H9 (cell line): Measurements from ENCODE around the gene RNU6-1. TPM values are rescaled to one million over a fixed set of nuclear protein-coding genes. Genes with fewer than 3 reads are reported as not detected.

Experiments used
- DNase-seq: peaks from one replicate; pipeline ENCODE4 v3.0.0-alpha.2; 2017
- H2AFZ ChIP-seq: one replicate; pipeline ENCODE4 v1.6.1; 2013; ENCODE audit warnings: mild to moderate bottlenecking, low read length, control low read depth, moderate library complexity
- H2AK5ac ChIP-seq: 2 replicates; pipeline ENCODE4 v1.6.1; 2013; ENCODE audit warnings: low read length, control low read depth, mixed read lengths; ENCODE audit not compliant: insufficient read length
- H2BK120ac ChIP-seq: one replicate; pipeline ENCODE4 v1.6.1; 2013; ENCODE audit warnings: low read depth, mild to moderate bottlenecking, low read length, control low read depth, inconsistent platforms; ENCODE audit not compliant: poor library complexity, severe bottlenecking
- H2BK12ac ChIP-seq: 2 replicates; pipeline ENCODE4 v1.6.1; 2013; ENCODE audit warnings: low read length, control low read depth, mixed read lengths, low read depth; ENCODE audit not compliant: insufficient read length
- H2BK15ac ChIP-seq: 2 replicates; pipeline ENCODE4 v1.6.1; 2013; ENCODE audit warnings: low read depth, low read length, control low read depth
- H2BK20ac ChIP-seq: one replicate; pipeline ENCODE4 v1.6.1; 2013; ENCODE audit warnings: low read depth, mild to moderate bottlenecking, low read length, control low read depth, inconsistent platforms; ENCODE audit not compliant: poor library complexity, severe bottlenecking
- H2BK5ac ChIP-seq: 2 replicates; pipeline ENCODE4 v1.6.1; 2013; ENCODE audit warnings: low read length, control low read depth, mixed read lengths; ENCODE audit not compliant: insufficient read length
- H3K14ac ChIP-seq: 2 replicates; pipeline ENCODE4 v1.6.1; 2013; ENCODE audit warnings: low read length, control low read depth; ENCODE audit not compliant: insufficient read depth
- H3K18ac ChIP-seq: 2 replicates; pipeline ENCODE4 v1.6.1; 2013; ENCODE audit warnings: low read depth, mild to moderate bottlenecking, mixed read lengths, low read length, control low read depth; ENCODE audit not compliant: insufficient read length
- H3K23ac ChIP-seq: 2 replicates; pipeline ENCODE4 v1.6.1; 2013; ENCODE audit warnings: low read length, control low read depth, mixed read lengths, low read depth; ENCODE audit not compliant: insufficient read length
- H3K23me2 ChIP-seq: 2 replicates; pipeline ENCODE4 v1.6.1; 2013; ENCODE audit warnings: low read depth, mild to moderate bottlenecking, mixed read lengths, low read length, control low read depth; ENCODE audit not compliant: insufficient read length, poor library complexity, severe bottlenecking
- H3K27ac ChIP-seq: 2 replicates; pipeline ENCODE4 v1.5.1; 2013; ENCODE audit warnings: low read length, control low read depth, mixed read lengths, low read depth; ENCODE audit not compliant: insufficient read length
- H3K27me3 ChIP-seq: 2 replicates; pipeline ENCODE4 v1.6.1; 2013; ENCODE audit warnings: low read length, control low read depth, inconsistent platforms; ENCODE audit not compliant: insufficient read depth
- H3K4ac ChIP-seq: 2 replicates; pipeline ENCODE4 v1.6.1; 2013; ENCODE audit warnings: low read depth, mild to moderate bottlenecking, control low read depth, inconsistent platforms, low read length, moderate library complexity
- H3K4me1 ChIP-seq: 2 replicates; pipeline ENCODE4 v1.6.1; 2013; ENCODE audit warnings: low read length, control low read depth, inconsistent platforms; ENCODE audit not compliant: insufficient read depth
- H3K4me2 ChIP-seq: 2 replicates; pipeline ENCODE4 v1.6.1; 2013; ENCODE audit warnings: low read length, control low read depth, mixed read lengths; ENCODE audit not compliant: insufficient read length, insufficient read depth
- H3K56ac ChIP-seq: 2 replicates; pipeline ENCODE4 v1.6.1; 2013; ENCODE audit warnings: low read depth, mild to moderate bottlenecking, mixed read lengths, low read length, control low read depth; ENCODE audit not compliant: insufficient read length
- H3K79me1 ChIP-seq: 2 replicates; pipeline ENCODE4 v1.6.1; 2013; ENCODE audit warnings: low read depth, mild to moderate bottlenecking, moderate library complexity, low read length, control low read depth, inconsistent platforms; ENCODE audit not compliant: insufficient read depth, poor library complexity, severe bottlenecking
- H3K79me2 ChIP-seq: 2 replicates; pipeline ENCODE4 v1.6.1; 2013; ENCODE audit warnings: low read length, control low read depth, inconsistent platforms; ENCODE audit not compliant: insufficient read depth
- H3K9ac ChIP-seq: 2 replicates; pipeline ENCODE4 v1.6.1; 2013; ENCODE audit warnings: low read length, control low read depth, mixed read lengths; ENCODE audit not compliant: insufficient read length; ENCODE audit errors: extremely low read depth
- H3K9me3 ChIP-seq: one replicate; pipeline ENCODE4 v1.6.1; 2013; ENCODE audit warnings: low read depth, low read length, inconsistent platforms; ENCODE audit not compliant: control insufficient read depth
- H3T11ph ChIP-seq: one replicate; pipeline ENCODE4 v1.6.1; 2013; ENCODE audit warnings: mild to moderate bottlenecking, low read length, control low read depth, inconsistent platforms
- H4K20me1 ChIP-seq: one replicate; pipeline ENCODE4 v1.6.1; 2013; ENCODE audit not compliant: control insufficient read depth, insufficient read length, insufficient read depth
- H4K5ac ChIP-seq: 2 replicates; pipeline ENCODE4 v1.6.1; 2013; ENCODE audit warnings: low read depth, mild to moderate bottlenecking, mixed read lengths, low read length, control low read depth; ENCODE audit not compliant: insufficient read length
- H4K8ac ChIP-seq: replicated peaks from 2 replicates; pipeline ENCODE4 v1.6.1; 2013; ENCODE audit warnings: low read length, control low read depth, mixed read lengths, low read depth; ENCODE audit not compliant: insufficient read length
- H4K91ac ChIP-seq: 2 replicates; pipeline ENCODE4 v1.6.1; 2013; ENCODE audit warnings: low read depth, mild to moderate bottlenecking, moderate library complexity, mixed read lengths, low read length, control low read depth; ENCODE audit not compliant: insufficient read length
- H3K27ac Mint-ChIP-seq, 3 experiments: 2 replicates in 2 of 3; 3 replicates in 1 of 3; pipeline ENCODE4 v1.8.0; 2020 to 2021; ENCODE audit warnings: mixed read lengths in 3 of 3, mild to moderate bottlenecking in 1 of 3, moderate library complexity in 1 of 3
- H3K27me3 Mint-ChIP-seq: 2 replicates; pipeline ENCODE4 v1.8.0; 2021; ENCODE audit warnings: low read depth, mild to moderate bottlenecking, moderate library complexity, mixed read lengths
- H3K36me3 Mint-ChIP-seq, 3 experiments: 2 replicates in 2 of 3; 3 replicates in 1 of 3; pipeline ENCODE4 v1.8.0; 2020 to 2021; ENCODE audit warnings: low read depth in 3 of 3, mixed read lengths in 3 of 3; ENCODE audit not compliant: insufficient read depth in 1 of 3
- H3K4me1 Mint-ChIP-seq, 2 experiments: 2 replicates each; pipeline ENCODE4 v1.8.0; 2020; ENCODE audit warnings: mixed read lengths in 2 of 2
- H3K4me3 Mint-ChIP-seq, 2 experiments: 2 replicates in 1 of 2; 3 replicates in 1 of 2; pipeline ENCODE4 v1.8.0; 2020 to 2021; ENCODE audit warnings: mild to moderate bottlenecking in 2 of 2, mixed read lengths in 2 of 2, moderate library complexity in 1 of 2
- H3K9me3 Mint-ChIP-seq, 2 experiments: 2 replicates in 1 of 2; 3 replicates in 1 of 2; pipeline ENCODE4 v1.8.0; 2020; ENCODE audit warnings: mild to moderate bottlenecking in 2 of 2, mixed read lengths in 2 of 2, moderate library complexity in 1 of 2
- WGBS: extraction: QIAGEN DNeasy Blood & Tissue Kit; methylation state at CpG from one replicate; pipeline ENCODE4 v1.1.7; 2013; ENCODE audit warnings: missing lambda C conversion rate, low lambda C conversion rate, mixed read lengths; ENCODE audit not compliant: insufficient read length; ENCODE audit errors: extremely low coverage; 5-methylcytosine and 5-hydroxymethylcytosine counted together
- total RNA-seq: library from RNA; stranded (reverse); gene quantifications from 2 replicates; pipeline ENCODE4 v1.2.1, GENCODE V29; 2021
- TF ChIP-seq, protein P1 (sequence below): fragments of 200-600 bp; sonication (generic); conservative IDR thresholded peaks from 3 replicates; pipeline ENCODE4 v1.8.0; 2021; ENCODE audit warnings: antibody characterized with exemption, mild to moderate bottlenecking

RNU6-1 gene
- total RNA-seq, 1 experiment from 2014 or later, result not detected

DNA sequence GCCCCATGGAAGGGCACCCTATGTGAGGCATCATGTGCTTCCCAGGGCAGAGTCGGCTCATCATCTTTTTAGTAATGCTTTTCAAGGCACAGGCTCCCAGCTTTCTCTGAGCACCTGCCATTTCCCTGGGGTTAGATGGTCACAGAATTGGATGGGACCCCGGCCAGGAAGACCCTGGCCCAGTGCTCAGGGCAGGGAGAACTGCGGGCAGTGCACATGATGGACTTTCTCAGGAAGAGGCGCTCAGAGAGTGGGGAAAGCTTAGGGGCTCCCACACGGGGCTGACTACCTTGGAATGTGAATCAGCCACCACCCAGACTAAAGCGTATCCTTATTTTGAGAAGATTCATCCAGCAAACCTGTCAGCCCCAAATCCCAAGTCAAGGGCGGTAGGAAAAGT, 31.0 kb downstream of the RNU6-1 start:
- TF ChIP-seq, protein P1, sequence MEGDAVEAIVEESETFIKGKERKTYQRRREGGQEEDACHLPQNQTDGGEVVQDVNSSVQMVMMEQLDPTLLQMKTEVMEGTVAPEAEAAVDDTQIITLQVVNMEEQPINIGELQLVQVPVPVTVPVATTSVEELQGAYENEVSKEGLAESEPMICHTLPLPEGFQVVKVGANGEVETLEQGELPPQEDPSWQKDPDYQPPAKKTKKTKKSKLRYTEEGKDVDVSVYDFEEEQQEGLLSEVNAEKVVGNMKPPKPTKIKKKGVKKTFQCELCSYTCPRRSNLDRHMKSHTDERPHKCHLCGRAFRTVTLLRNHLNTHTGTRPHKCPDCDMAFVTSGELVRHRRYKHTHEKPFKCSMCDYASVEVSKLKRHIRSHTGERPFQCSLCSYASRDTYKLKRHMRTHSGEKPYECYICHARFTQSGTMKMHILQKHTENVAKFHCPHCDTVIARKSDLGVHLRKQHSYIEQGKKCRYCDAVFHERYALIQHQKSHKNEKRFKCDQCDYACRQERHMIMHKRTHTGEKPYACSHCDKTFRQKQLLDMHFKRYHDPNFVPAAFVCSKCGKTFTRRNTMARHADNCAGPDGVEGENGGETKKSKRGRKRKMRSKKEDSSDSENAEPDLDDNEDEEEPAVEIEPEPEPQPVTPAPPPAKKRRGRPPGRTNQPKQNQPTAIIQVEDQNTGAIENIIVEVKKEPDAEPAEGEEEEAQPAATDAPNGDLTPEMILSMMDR, result no peak
- no peak overlapping the region for H2BK5ac ChIP-seq
- Mint-ChIP-seq H3K4me3 (no peak overlapping the region), H3K27ac (no peak overlapping the region), H3K9me3 (no peaks in the 10 kb centered on the region), H3K4me1 (peaks cover 22 to 41% of the 10 kb centered on the region in 2 experiments), H3K27me3 (peaks cover 4% of the 10 kb centered on the region), H3K36me3 (no peaks in the 10 kb centered on the region)
- H4K5ac ChIP-seq, result no peak overlapping the region
- H3K79me2 ChIP-seq, result no peaks in the 10 kb centered on the region
- no peak overlapping the region; the same call in 1 of the 2 replicates for H3K14ac ChIP-seq
- no peak overlapping the region for H3K27ac ChIP-seq
- H3K9me3 ChIP-seq, result no peaks in the 10 kb centered on the region
- no peak overlapping the region for H3K18ac ChIP-seq
- no peak overlapping the region for H4K8ac ChIP-seq
- H3K4me1 ChIP-seq, result peaks cover 2% of the 10 kb centered on the region; the same call in 1 of the 2 replicates
- no peak overlapping the region for H2BK20ac ChIP-seq
- no peaks in the 10 kb centered on the region for H3K23me2 ChIP-seq
- no peak overlapping the region for H3K9ac ChIP-seq
- no peak overlapping the region for H2BK15ac ChIP-seq
- no peak overlapping the region for H3K56ac ChIP-seq
- H2AFZ ChIP-seq, result no peak overlapping the region
- no peak overlapping the region for H3K4me2 ChIP-seq
- H3K4ac ChIP-seq, result no peak overlapping the region
- H4K91ac ChIP-seq, result no peak overlapping the region
- no peaks in the 10 kb centered on the region for H3K27me3 ChIP-seq
- no peak overlapping the region for H3K23ac ChIP-seq
- DNase-seq, result peak; percentile 12
- no CpG with 5 or more reads among the region's 7 CpGs for WGBS
- H2BK120ac ChIP-seq, result no peak overlapping the region
- no peaks in the 10 kb centered on the region for H3K79me1 ChIP-seq
- no peaks in the 10 kb centered on the region for H4K20me1 ChIP-seq
- H2BK12ac ChIP-seq, result no peak overlapping the region
- H3T11ph ChIP-seq, result no peak overlapping the region
- H2AK5ac ChIP-seq, result no peak overlapping the region
